Glutamatergic neuron (in vitro differentiated cells): ENCODE measurements around the gene IMMP2L. TPM values are rescaled to one million over a fixed set of nuclear protein-coding genes. Genes with fewer than 3 reads are reported as not detected.

Experiments used
- DNase-seq: peaks from one replicate; pipeline ENCODE4 v3.0.0; 2022
- H3K27ac Mint-ChIP-seq: one replicate; pipeline ENCODE4 v1.8.0; 2020; ENCODE audit warnings: mild to moderate bottlenecking, mixed read lengths, inconsistent platforms; ENCODE audit not compliant: unreplicated experiment
- H3K27me3 Mint-ChIP-seq: one replicate; pipeline ENCODE4 v1.8.0; 2020; ENCODE audit warnings: mild to moderate bottlenecking, moderate library complexity, mixed read lengths, inconsistent platforms; ENCODE audit not compliant: unreplicated experiment
- H3K36me3 Mint-ChIP-seq: one replicate; pipeline ENCODE4 v1.8.0; 2020; ENCODE audit warnings: mild to moderate bottlenecking, mixed read lengths, inconsistent platforms; ENCODE audit not compliant: unreplicated experiment
- H3K4me1 Mint-ChIP-seq: one replicate; pipeline ENCODE4 v1.8.0; 2020; ENCODE audit warnings: mild to moderate bottlenecking, low read depth, mixed read lengths, inconsistent platforms; ENCODE audit not compliant: unreplicated experiment
- H3K4me3 Mint-ChIP-seq: one replicate; pipeline ENCODE4 v1.8.0; 2020; ENCODE audit warnings: mild to moderate bottlenecking, mixed read lengths, inconsistent platforms; ENCODE audit not compliant: unreplicated experiment
- H3K9me3 Mint-ChIP-seq: one replicate; pipeline ENCODE4 v1.8.0; 2020; ENCODE audit warnings: mild to moderate bottlenecking, moderate library complexity, mixed read lengths, inconsistent platforms; ENCODE audit not compliant: unreplicated experiment
- total RNA-seq: library from RNA; stranded (reverse); fragmentation: NEBNext Ultra II Directional; extraction: Animal tissue kit (Norgen Biotek cat#: 25700); gene quantifications from one replicate; pipeline ENCODE4 v1.2.1, GENCODE V29; 2021; ENCODE audit not compliant: unreplicated experiment
- TF ChIP-seq, protein P1 (sequence below): fragments of 200-600 bp; sonication (generic); IDR thresholded peaks from one replicate; pipeline ENCODE4 v1.5.0; 2021; ENCODE audit not compliant: partially characterized antibody, unreplicated experiment

The IMMP2L gene
- total RNA-seq, 1 donor from 2014 or later: 9.6 TPM

DNA sequence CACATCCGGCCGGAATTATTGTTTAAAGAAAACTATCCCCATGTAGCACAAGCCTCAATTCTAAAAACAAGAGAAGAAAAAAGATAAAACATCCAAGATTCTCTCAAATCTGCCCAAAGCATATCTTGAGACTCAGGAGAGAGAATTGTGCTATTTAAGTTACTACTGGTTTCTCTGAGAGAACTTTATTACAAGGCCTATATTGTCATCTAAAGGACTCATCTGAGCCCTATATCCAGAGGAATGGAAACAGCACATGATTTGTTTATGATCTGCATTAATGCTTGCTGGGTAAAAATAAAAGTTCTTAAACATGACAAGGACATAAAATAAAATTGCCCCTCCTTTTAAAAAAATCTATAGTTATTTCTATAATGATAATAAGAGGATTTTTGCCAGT is 446.3 kb downstream of the IMMP2L start:
- Mint-ChIP-seq H3K36me3 (no peaks in the 10 kb centered on the region), H3K9me3 (peaks cover 4% of the 10 kb centered on the region), H3K4me3 (no peak overlapping the region), H3K27ac (no peak overlapping the region), H3K27me3 (no peaks in the 10 kb centered on the region), H3K4me1 (peaks cover 22% of the 10 kb centered on the region)
- DNase-seq: no peak
- TF ChIP-seq, protein P1, sequence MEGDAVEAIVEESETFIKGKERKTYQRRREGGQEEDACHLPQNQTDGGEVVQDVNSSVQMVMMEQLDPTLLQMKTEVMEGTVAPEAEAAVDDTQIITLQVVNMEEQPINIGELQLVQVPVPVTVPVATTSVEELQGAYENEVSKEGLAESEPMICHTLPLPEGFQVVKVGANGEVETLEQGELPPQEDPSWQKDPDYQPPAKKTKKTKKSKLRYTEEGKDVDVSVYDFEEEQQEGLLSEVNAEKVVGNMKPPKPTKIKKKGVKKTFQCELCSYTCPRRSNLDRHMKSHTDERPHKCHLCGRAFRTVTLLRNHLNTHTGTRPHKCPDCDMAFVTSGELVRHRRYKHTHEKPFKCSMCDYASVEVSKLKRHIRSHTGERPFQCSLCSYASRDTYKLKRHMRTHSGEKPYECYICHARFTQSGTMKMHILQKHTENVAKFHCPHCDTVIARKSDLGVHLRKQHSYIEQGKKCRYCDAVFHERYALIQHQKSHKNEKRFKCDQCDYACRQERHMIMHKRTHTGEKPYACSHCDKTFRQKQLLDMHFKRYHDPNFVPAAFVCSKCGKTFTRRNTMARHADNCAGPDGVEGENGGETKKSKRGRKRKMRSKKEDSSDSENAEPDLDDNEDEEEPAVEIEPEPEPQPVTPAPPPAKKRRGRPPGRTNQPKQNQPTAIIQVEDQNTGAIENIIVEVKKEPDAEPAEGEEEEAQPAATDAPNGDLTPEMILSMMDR: no peak

DNA sequence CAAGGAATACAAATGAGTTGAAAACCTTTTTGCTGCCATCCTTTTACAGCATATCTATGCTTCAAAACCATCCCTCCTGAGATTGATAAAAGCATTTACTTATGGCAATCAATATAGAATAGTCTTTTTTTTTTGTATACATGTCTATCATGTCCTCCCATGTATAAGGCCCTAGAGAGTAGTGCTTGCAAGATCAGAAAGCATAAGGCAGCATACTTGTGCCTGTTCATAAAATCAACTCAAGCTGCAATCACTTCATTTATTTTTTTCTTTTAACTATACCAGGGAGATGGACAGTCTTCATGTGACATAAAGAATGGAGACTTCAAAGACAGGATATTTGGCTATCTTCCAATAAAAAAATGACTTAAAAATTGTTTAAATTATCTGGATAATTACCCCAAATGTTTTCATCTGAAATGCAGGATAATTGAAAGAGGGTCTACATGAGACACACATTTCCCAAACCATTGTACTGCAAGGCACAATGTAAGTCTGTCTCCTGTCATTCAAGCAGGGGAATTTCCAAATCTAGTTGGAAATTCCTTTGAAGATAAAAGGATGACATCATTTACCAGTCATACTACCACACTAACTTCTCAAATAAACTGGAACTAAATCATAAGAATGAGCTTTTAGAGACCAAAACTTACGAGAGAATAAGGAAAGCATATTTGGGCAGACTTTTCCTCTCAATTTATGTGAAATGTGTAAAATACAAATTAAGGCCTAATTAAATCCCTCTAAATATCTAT is 448.9 kb downstream of the IMMP2L start:
- H3K4me1 Mint-ChIP-seq: peaks cover 15% of the 10 kb centered on the region
- TF ChIP-seq, protein P1: no peak
- no peak for DNase-seq
- H3K9me3 Mint-ChIP-seq: peaks cover 2% of the 10 kb centered on the region
- H3K4me3 Mint-ChIP-seq: no peak overlapping the region
- H3K36me3 Mint-ChIP-seq: no peaks in the 10 kb centered on the region
- no peak overlapping the region for H3K27ac Mint-ChIP-seq
- H3K27me3 Mint-ChIP-seq: no peaks in the 10 kb centered on the region

DNA sequence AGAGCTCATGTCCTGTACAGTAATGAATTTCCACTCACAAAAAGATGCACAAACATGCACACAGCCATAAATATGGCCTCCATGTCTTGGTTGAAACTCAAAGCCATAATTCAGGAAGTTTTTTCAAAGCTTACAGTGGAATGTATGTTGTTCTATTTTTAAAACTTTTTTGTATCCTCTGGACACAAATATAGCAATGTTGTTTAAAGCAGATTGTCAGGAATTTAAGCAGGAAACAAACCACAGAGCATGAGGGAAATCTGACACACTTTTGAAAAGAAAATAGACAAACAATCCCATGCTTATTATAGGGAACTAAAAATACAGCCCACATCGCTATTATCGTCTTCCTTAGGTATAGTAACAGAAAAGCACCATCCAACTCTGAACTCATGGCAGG is 449.9 kb downstream of the IMMP2L start:
- peaks cover 2% of the 10 kb centered on the region for H3K9me3 Mint-ChIP-seq
- peaks cover 10% of the 10 kb centered on the region for H3K4me1 Mint-ChIP-seq
- H3K27me3 Mint-ChIP-seq: no peaks in the 10 kb centered on the region
- H3K4me3 Mint-ChIP-seq: no peak overlapping the region
- H3K27ac Mint-ChIP-seq: no peak overlapping the region
- H3K36me3 Mint-ChIP-seq: no peaks in the 10 kb centered on the region
- TF ChIP-seq, protein P1: no peak
- no peak for DNase-seq

DNA sequence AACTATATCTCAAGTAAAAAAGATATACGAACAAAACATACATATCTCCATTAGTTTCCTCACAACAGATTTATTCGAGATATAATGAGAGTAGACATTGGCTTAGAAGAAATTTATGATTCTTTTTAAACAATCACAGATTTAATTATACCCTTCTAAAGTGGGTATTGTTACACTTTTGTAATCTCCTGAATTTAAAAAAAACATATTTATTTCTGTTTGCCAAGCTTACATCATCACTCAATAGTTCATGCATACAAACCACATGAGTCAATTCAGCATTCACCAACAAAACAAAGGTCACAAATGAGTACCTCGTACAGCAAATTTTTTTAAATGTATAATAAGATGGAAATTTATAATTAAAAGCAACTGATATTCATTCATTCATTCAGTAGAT is 453.8 kb downstream of the IMMP2L start:
- no peak overlapping the region for H3K27ac Mint-ChIP-seq
- H3K9me3 Mint-ChIP-seq: peaks cover 2% of the 10 kb centered on the region
- no peaks in the 10 kb centered on the region for H3K27me3 Mint-ChIP-seq
- TF ChIP-seq, protein P1: no peak
- no peak overlapping the region for H3K4me3 Mint-ChIP-seq
- H3K4me1 Mint-ChIP-seq: peaks cover 8% of the 10 kb centered on the region
- DNase-seq: no peak
- no peaks in the 10 kb centered on the region for H3K36me3 Mint-ChIP-seq

DNA sequence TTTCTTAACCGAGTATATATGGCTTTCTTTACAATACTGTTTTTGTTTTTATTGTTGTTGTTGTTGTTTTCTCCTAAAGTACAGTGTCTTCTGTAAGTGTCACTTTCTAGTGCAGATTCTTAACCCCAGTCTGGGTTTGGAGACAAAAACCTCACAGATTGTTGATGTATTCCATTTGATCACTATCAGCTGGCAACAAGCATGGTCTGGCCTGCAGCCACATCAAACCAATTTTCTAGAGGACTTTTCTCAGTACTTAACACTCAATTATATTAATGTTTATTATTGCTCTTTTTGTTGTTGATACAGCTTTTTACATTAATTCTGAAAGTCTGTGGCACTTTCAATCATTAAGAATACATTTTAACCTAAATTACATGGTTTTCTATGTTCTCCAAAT is 454.3 kb downstream of the IMMP2L start:
- no peak overlapping the region for H3K4me3 Mint-ChIP-seq
- no peaks in the 10 kb centered on the region for H3K36me3 Mint-ChIP-seq
- H3K4me1 Mint-ChIP-seq: peaks cover 3% of the 10 kb centered on the region
- no peaks in the 10 kb centered on the region for H3K27me3 Mint-ChIP-seq
- no peak overlapping the region for H3K27ac Mint-ChIP-seq
- DNase-seq: no peak
- H3K9me3 Mint-ChIP-seq: no peaks in the 10 kb centered on the region
- TF ChIP-seq, protein P1: no peak
